Suprapubic skin (tissue), 4 donors: ENCODE data around the gene CHST8. TPM values are rescaled to one million over a fixed set of nuclear protein-coding genes. Genes with fewer than 3 reads are reported as not detected.

ENCODE experiments used
- DNase-seq, 2 donors: peaks; one replicate each; pipeline ENCODE4 v3.0.0-alpha.2; 2019; ENCODE audit warnings: low spot score in 2 of 2
- H3K27ac ChIP-seq: fragments of 200-600 bp; sonication (generic); one replicate; pipeline ENCODE4 v1.5.1; 2019
- H3K27me3 ChIP-seq: fragments of 200-600 bp; sonication (generic); one replicate; pipeline ENCODE4 v1.5.1; 2019
- H3K36me3 ChIP-seq: fragments of 200-600 bp; sonication (generic); one replicate; pipeline ENCODE4 v1.5.1; 2019
- H3K4me1 ChIP-seq: fragments of 200-600 bp; sonication (generic); one replicate; pipeline ENCODE4 v1.5.1; 2019
- H3K4me3 ChIP-seq: fragments of 200-600 bp; sonication (generic); one replicate; pipeline ENCODE4 v1.5.1; 2019; ENCODE audit warnings: mild to moderate bottlenecking
- H3K9me3 ChIP-seq: fragments of 200-600 bp; sonication (generic); one replicate; pipeline ENCODE4 v1.5.1; 2019
- EP300 ChIP-seq: sonication (generic); formaldehyde crosslinking; IDR thresholded peaks from one replicate; pipeline ENCODE4 v1.6.1; 2017; ENCODE audit warnings: antibody characterized with exemption
- POLR2A ChIP-seq, 2 donors: fragments of 450-650 bp; IDR thresholded peaks; one replicate each; pipeline ENCODE4 v1.6.1; 2017; ENCODE audit warnings: antibody characterized with exemption in 2 of 2, mild to moderate bottlenecking in 2 of 2, moderate library complexity in 2 of 2
- POLR2AphosphoS5 ChIP-seq, 3 donors: sonication (generic); formaldehyde crosslinking; IDR thresholded peaks; one replicate each; pipeline ENCODE4 v1.6.1; 2017; ENCODE audit warnings: antibody characterized with exemption in 3 of 3
- WGBS: methylation state at CpG from one replicate; pipeline ENCODE4 v1.1.5; 2018; 5-methylcytosine and 5-hydroxymethylcytosine counted together
- total RNA-seq, 4 donors: library from RNA; depleted of rRNA; stranded (reverse); fragments of >200 nt; gene quantifications; one replicate each; pipeline ENCODE4 v1.1.0, GENCODE V29; 2016
- TF ChIP-seq, protein P1 (sequence below), 2 donors: fragments of 200-600 bp in 1 of 2; fragments of 450-650 bp in 1 of 2; sonication (generic) in 1 of 2; IDR thresholded peaks; one replicate each; pipeline ENCODE4 v1.5.1; 2016 to 2019; ENCODE audit warnings: antibody characterized with exemption in 2 of 2, mild to moderate bottlenecking in 1 of 2, moderate library complexity in 1 of 2

The CHST8 gene
- total RNA-seq, 4 donors from 2014 or later, result 0.36 TPM; not detected in 3

DNA sequence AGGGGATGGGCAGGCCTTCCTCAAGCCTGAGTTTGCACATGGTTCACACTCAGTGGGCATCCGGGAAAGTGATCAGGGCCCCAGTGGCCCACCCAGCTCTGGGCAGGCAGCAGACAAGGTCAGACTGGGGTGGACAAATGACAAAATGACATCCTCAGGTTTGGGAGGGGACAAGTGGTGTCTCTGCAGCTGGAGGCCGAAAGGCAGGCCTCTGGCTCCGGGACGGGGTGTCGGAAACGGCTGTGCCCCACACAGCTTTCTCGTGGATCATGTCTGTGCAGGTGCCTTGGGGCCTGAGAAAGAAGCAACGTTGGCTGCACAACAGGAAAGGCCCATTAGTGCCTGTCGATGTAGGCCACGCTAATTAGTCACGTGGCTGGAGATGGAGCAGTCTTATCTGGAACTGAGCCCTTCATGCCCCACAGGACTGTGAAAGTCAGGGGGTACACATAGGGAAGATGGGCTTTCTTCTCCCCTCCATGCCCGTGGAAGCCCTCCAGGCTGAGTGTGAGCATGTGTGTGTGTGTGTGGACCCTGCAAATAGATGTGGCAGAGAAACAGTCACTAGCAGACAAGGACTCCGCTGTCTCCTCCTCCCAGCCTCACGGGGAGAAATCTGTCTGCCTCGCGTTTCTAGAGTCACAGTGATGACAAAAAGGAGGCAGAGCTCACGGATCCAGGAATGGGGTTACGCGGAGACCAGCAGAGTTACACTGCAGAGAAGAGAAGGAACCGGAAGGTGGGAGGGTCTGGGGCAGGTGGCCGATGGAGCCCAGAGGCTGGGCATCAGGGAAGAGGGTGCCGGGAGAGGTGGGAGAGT lies 44.2 kb downstream of the CHST8 start:
- H3K36me3 ChIP-seq, result no peaks in the 10 kb centered on the region
- no peaks in the 10 kb centered on the region for H3K4me1 ChIP-seq
- no peaks in the 10 kb centered on the region for H3K9me3 ChIP-seq
- TF ChIP-seq POLR2AphosphoS5 (IDR thresholded peaks at IDR 0.05), result no peak
- TF ChIP-seq, protein P1, sequence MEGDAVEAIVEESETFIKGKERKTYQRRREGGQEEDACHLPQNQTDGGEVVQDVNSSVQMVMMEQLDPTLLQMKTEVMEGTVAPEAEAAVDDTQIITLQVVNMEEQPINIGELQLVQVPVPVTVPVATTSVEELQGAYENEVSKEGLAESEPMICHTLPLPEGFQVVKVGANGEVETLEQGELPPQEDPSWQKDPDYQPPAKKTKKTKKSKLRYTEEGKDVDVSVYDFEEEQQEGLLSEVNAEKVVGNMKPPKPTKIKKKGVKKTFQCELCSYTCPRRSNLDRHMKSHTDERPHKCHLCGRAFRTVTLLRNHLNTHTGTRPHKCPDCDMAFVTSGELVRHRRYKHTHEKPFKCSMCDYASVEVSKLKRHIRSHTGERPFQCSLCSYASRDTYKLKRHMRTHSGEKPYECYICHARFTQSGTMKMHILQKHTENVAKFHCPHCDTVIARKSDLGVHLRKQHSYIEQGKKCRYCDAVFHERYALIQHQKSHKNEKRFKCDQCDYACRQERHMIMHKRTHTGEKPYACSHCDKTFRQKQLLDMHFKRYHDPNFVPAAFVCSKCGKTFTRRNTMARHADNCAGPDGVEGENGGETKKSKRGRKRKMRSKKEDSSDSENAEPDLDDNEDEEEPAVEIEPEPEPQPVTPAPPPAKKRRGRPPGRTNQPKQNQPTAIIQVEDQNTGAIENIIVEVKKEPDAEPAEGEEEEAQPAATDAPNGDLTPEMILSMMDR (IDR thresholded peaks at IDR 0.05), result no peak
- no peak for TF ChIP-seq EP300
- no peak for TF ChIP-seq POLR2A (IDR thresholded peaks at IDR 0.05)
- 77% methylated on average over 15 of the region's 22 CpGs for WGBS
- DNase-seq, result peak in 1 of 2 donors; percentile 24
- no peak overlapping the region for H3K27ac ChIP-seq
- no peak overlapping the region for H3K4me3 ChIP-seq
- H3K27me3 ChIP-seq, result peaks cover 17% of the 10 kb centered on the region

DNA sequence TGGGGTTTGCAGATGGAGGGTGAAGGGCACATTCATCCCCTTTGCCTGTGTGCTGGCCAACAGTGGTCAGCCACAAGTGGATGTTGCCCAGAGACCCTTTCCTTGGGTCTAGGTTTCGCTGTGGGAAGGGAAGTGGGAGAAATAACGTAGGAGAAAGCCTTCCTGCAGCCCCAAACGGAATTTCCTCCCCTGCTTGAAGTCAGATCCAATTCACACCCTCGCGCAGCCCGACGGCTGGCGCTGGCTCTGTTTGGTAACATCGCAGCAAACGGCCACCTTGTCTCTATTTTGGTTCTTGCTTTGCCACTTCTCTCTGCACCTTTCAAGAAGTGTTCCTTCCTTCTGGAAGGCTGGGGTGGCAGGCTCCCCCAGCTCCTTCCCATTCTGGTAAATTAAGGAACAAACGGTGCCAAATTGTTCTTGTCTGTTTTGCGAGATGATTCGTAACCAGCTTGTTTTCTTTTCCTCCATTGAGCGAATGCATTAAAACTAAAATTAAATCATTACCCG lies 45.4 kb downstream of the CHST8 start:
- Histone ChIP-seq H3K4me3 (no peak overlapping the region), H3K27me3 (peaks cover 13% of the 10 kb centered on the region), H3K36me3 (no peaks in the 10 kb centered on the region), H3K9me3 (no peaks in the 10 kb centered on the region), H3K27ac (no peak overlapping the region), H3K4me1 (no peaks in the 10 kb centered on the region)
- peak in 1 of 2 donors; percentile 22 for DNase-seq
- no peak for TF ChIP-seq EP300
- TF ChIP-seq POLR2AphosphoS5 (IDR thresholded peaks at IDR 0.05), result no peak
- TF ChIP-seq POLR2A (IDR thresholded peaks at IDR 0.05), result no peak
- TF ChIP-seq, protein P1 (IDR thresholded peaks at IDR 0.05), result no peak
- WGBS, result 71% methylated on average over 15 of the region's 15 CpGs

DNA sequence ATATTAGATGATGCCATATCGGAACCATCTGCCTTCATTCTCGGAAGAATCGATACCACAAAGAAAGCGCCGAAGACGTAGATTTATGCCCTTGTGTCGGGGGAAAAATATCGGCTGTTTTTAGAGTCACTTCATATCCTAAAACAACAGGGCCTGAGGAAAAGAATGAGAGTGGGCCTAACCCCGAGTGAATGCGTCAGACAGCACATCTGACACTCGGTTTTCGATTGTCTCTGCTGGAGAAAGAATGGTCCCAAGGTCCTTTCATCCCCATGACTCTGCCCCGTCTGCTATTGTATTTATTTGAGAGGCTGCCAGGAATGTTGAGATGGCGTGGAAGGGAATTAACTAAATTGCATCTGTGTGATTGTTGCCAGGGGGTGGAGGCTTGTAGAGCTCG lies 46.1 kb downstream of the CHST8 start:
- H3K27ac ChIP-seq, result no peak overlapping the region
- no peak overlapping the region for H3K4me3 ChIP-seq
- H3K4me1 ChIP-seq, result no peaks in the 10 kb centered on the region
- TF ChIP-seq EP300 (no peak), POLR2AphosphoS5 (IDR thresholded peaks at IDR 0.05) (no peak), POLR2A (IDR thresholded peaks at IDR 0.05) (no peak)
- TF ChIP-seq, protein P1 (IDR thresholded peaks at IDR 0.05), result no peak
- H3K9me3 ChIP-seq, result no peaks in the 10 kb centered on the region
- H3K36me3 ChIP-seq, result no peaks in the 10 kb centered on the region
- peak in 1 of 2 donors; percentile 8 for DNase-seq
- WGBS, result 89% methylated on average over 15 of the region's 15 CpGs
- peaks cover 15% of the 10 kb centered on the region for H3K27me3 ChIP-seq

DNA sequence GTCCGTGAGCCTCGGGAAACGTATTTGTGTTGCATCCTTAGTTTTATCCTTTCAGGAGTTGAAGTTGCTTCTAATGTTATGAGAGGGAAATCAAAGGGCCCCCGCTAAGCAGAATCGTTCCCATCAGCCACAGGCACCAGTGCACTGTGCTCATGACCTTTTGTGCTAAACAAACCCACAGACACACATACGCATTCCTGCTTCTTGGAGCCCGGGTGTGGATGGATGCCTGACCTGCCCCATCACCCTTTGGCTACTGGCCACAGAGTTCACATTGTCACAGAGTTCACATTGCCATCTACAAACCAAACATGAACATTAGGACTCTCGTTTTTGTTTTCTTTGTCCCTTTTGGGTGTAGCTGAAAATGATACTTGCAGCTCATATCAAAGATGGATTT lies 47.2 kb downstream of the CHST8 start:
- WGBS, result 74% methylated on average over 8 of the region's 8 CpGs
- H3K27ac ChIP-seq, result no peak overlapping the region
- peaks cover 22% of the 10 kb centered on the region for H3K27me3 ChIP-seq
- no peak overlapping the region for H3K4me3 ChIP-seq
- H3K36me3 ChIP-seq, result no peaks in the 10 kb centered on the region
- TF ChIP-seq POLR2AphosphoS5 (IDR thresholded peaks at IDR 0.05) (no peak), POLR2A (IDR thresholded peaks at IDR 0.05) (no peak), EP300 (no peak)
- TF ChIP-seq, protein P1 (IDR thresholded peaks at IDR 0.05), result no peak
- DNase-seq, result no peak
- no peaks in the 10 kb centered on the region for H3K9me3 ChIP-seq
- no peaks in the 10 kb centered on the region for H3K4me1 ChIP-seq

DNA sequence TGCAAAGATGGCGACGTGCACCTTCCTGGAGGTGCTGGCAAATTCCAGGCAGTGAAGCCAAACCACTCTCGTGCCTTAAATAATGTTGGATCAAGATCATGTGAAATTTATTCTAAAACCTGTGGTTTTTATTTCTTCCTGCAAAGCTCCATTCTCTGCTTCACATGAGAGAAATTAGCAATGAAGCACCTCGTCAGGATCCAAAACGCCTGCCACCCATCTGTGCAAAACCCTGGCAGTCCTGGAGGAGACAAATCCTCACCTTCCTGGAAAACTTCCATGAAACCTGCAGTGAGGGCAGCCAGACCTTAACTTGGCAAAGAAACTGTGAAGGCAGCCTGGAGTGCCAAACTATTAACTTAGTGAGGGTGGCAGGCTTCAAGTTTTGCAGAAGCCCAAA lies 47.6 kb downstream of the CHST8 start:
- no peak overlapping the region for H3K4me3 ChIP-seq
- TF ChIP-seq POLR2AphosphoS5 (IDR thresholded peaks at IDR 0.05) (no peak), POLR2A (IDR thresholded peaks at IDR 0.05) (no peak), EP300 (no peak)
- TF ChIP-seq, protein P1 (IDR thresholded peaks at IDR 0.05), result no peak
- H3K27ac ChIP-seq, result no peak overlapping the region
- no peaks in the 10 kb centered on the region for H3K9me3 ChIP-seq
- DNase-seq, result peak in 1 of 2 donors; percentile 16
- WGBS, result 63% methylated on average over 5 of the region's 5 CpGs
- H3K36me3 ChIP-seq, result no peaks in the 10 kb centered on the region
- H3K4me1 ChIP-seq, result no peaks in the 10 kb centered on the region
- peaks cover 25% of the 10 kb centered on the region for H3K27me3 ChIP-seq
